ENCODE measurements around the gene MAP3K12.
A peak's percentile ranks its signal among the peaks of the same experiment; 100 is the strongest.
"Not testable (repeated sequence)": the region's sequence is repeated elsewhere in the genome, so short reads cannot be mapped to it uniquely, and the experiment has no call there.

Gene MAP3K12

GRCh38 chr12:53499266-53500141 is at the start of gene MAP3K12:
TSS of gene MAP3K12 (minus strand) at chr12:53499458. CDS start at chr12:53487391, 12,067 bp downstream.
- no peak for DNase-seq (ENCODE audit: low read depth)

- not testable (repeated sequence) for DNase-seq (ENCODE audit: low read depth)
These were observed 49.1 kb upstream of the MAP3K12 start for GRCh38 chr12:53548354-53548753.

GRCh38 chr12:53543539-53543938 is 44.3 kb upstream of the MAP3K12 start:
- DNase-seq (ENCODE audit: low read depth): peak; percentile 16

GRCh38 chr12:53539526-53539925 is 40.3 kb upstream of the MAP3K12 start:
- DNase-seq (ENCODE audit: low read depth): no peak

GRCh38 chr12:53538209-53538689 is 39.0 kb upstream of the MAP3K12 start:
- DNase-seq (ENCODE audit: low read depth): peak; percentile 74

- no peak for DNase-seq (ENCODE audit: low read depth)
These were observed 37.7 kb upstream of the MAP3K12 start for GRCh38 chr12:53536962-53537361.

GRCh38 chr12:53533471-53533870 is 34.2 kb upstream of the MAP3K12 start:
- DNase-seq (ENCODE audit: low read depth): no peak

GRCh38 chr12:53532524-53533445 is 33.5 kb upstream of the MAP3K12 start:
- DNase-seq (ENCODE audit: low read depth): no peak

- no peak for DNase-seq (ENCODE audit: low read depth)
These were observed 32.8 kb upstream of the MAP3K12 start for GRCh38 chr12:53532021-53532420.

GRCh38 chr12:53530920-53531319 is 31.7 kb upstream of the MAP3K12 start:
- DNase-seq (ENCODE audit: low read depth): no peak

- DNase-seq (ENCODE audit: low read depth): no peak
These were observed 30.8 kb upstream of the MAP3K12 start for GRCh38 chr12:53530061-53530460.

GRCh38 chr12:53524476-53524875 is 25.2 kb upstream of the MAP3K12 start:
- no peak for DNase-seq (ENCODE audit: low read depth)

GRCh38 chr12:53523131-53523530 is 23.9 kb upstream of the MAP3K12 start:
- DNase-seq (ENCODE audit: low read depth): no peak

- DNase-seq (ENCODE audit: low read depth): no peak
These were observed 19.1 kb upstream of the MAP3K12 start for GRCh38 chr12:53518381-53518780.

- DNase-seq (ENCODE audit: low read depth): no peak
These were observed 17.6 kb upstream of the MAP3K12 start for GRCh38 chr12:53516758-53517455.

- no peak for DNase-seq (ENCODE audit: low read depth)
These were observed 16.0 kb upstream of the MAP3K12 start for GRCh38 chr12:53515291-53515680.

- no peak for DNase-seq (ENCODE audit: low read depth)
These were observed 15.5 kb upstream of the MAP3K12 start for GRCh38 chr12:53514628-53515290.

- DNase-seq (ENCODE audit: low read depth): no peak
These were observed 14.6 kb upstream of the MAP3K12 start for GRCh38 chr12:53513712-53514410.

- DNase-seq (ENCODE audit: low read depth): no peak
These were observed 11.0 kb upstream of the MAP3K12 start for GRCh38 chr12:53510181-53510812.

- no peak for DNase-seq (ENCODE audit: low read depth)
These were observed 9.4 kb upstream of the MAP3K12 start for GRCh38 chr12:53508534-53509170.
